Right cardiac atrium (tissue), 5 donors: ENCODE data around the gene TRIM45. TPM values are rescaled to one million over a fixed set of nuclear protein-coding genes. Genes with fewer than 3 reads are reported as not detected.
"Not testable (repeated sequence)": the region's sequence is repeated elsewhere in the genome, so short reads cannot be mapped to it uniquely, and the experiment has no call there.

Experiments
- ATAC-seq, 2 donors: fragments of 200-7000 bp; cut with Tn5 transposase; one replicate each; pipeline versions ENCODE4 v1.8.0 to v1.9.1; 2020; ENCODE audit warnings: moderate library complexity in 2 of 2, mild to moderate bottlenecking in 1 of 2
- DNase-seq, 3 donors: peaks; one replicate each; pipeline ENCODE4 v3.0.0-alpha.2; 2020
- H3K27ac ChIP-seq: one replicate; pipeline ENCODE4 v1.5.1; 2013; ENCODE audit warnings: mild to moderate bottlenecking, low read length, control low read depth, moderate library complexity
- H3K27me3 ChIP-seq: one replicate; pipeline ENCODE4 v1.6.1; 2013; ENCODE audit not compliant: control insufficient read depth, insufficient read depth
- H3K4me1 ChIP-seq: one replicate; pipeline ENCODE4 v1.6.1; 2013; ENCODE audit warnings: low read length; ENCODE audit not compliant: control insufficient read depth, insufficient read depth
- H3K4me3 ChIP-seq: one replicate; pipeline ENCODE4 v1.5.1; 2013; ENCODE audit warnings: low read length, control low read depth
- H3K9me3 ChIP-seq: one replicate; pipeline ENCODE4 v1.6.1; 2013; ENCODE audit warnings: low read length; ENCODE audit not compliant: control insufficient read depth
- WGBS: extraction: QIAGEN DNeasy Blood & Tissue Kit; methylation state at CpG from one replicate; pipeline ENCODE4 v1.1.7; 2013; 5-methylcytosine and 5-hydroxymethylcytosine counted together
- intact Hi-C, 4 donors: fragments of 100-400 bp; cut with DNase I; formaldehyde crosslinking; loops; one replicate each; pipeline versions ENCODE4 v1.11.0 to v1.14.0; 2022 to 2023
- polyA plus RNA-seq: library from polyadenylated mRNA; stranded (reverse); fragments of 200-250 nt; gene quantifications from one replicate; pipeline ENCODE4 v1.2.3, GENCODE V29; 2013
- total RNA-seq, 4 donors: library from RNA; stranded (reverse); fragmentation: NEBNext Ultra II Directional; extraction: Animal tissue kit (Norgen Biotek cat#: 25700); gene quantifications; one replicate each; pipeline ENCODE4 v1.2.1, GENCODE V29; 2021
- donor health status: healthy with polysubstance abuse.
- donor health status: DM: no; HTN: yes; CAD: no.
- donor health status: DM: no; HTN: no; CAD: no.
- donor health status: DM: no; HTN: yes; CAD: no; lungs with severe emphysema.
- donor health status: DM: yes; HTN: yes; CAD: no.

TRIM45 gene
- total and polyA plus RNA-seq, 5 donors = 8.9 to 21.9 (median 15.8) TPM

DNA sequence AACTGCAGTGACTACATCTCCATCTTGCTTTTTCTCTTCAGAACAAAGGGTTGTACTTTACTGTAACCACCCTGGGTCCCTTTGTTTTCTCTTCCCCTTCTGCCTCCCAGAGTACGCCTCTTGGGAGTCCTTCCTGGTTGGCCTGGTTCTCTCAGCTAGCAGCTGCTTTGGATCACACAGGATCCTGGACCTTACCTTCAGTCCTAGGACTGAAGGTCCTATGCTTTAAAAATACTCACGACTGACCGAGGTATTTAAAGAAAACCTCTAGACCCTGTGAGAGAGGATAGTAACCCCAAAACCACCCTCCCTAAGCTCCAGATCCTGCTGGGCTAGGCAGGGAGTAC lies 4.8 kb downstream of the TRIM45 start:
- Histone ChIP-seq H3K27ac (no peak overlapping the region), H3K9me3 (no peaks in the 10 kb centered on the region), H3K27me3 (no peaks in the 10 kb centered on the region), H3K4me1 (no peaks in the 10 kb centered on the region), H3K4me3 (no peak overlapping the region)
- intact Hi-C loops = no loop called here
- DNase-seq = no peak
- 79% methylated on average over 3 of the region's 3 CpGs for WGBS
- no peak for ATAC-seq

- ATAC-seq (no peak), DNase-seq (no peak)
- intact Hi-C loops = no loop called here
- H3K27me3 ChIP-seq = no peaks in the 10 kb centered on the region
- no peak overlapping the region for H3K4me3 ChIP-seq
- no peaks in the 10 kb centered on the region for H3K9me3 ChIP-seq
- H3K27ac ChIP-seq = no peak overlapping the region
- WGBS = 83% methylated on average over 13 of the region's 13 CpGs
- no peaks in the 10 kb centered on the region for H3K4me1 ChIP-seq
Measured at GRCh38 chr1:117116090-117116783, 5.3 kb downstream of the TRIM45 start.

DNA sequence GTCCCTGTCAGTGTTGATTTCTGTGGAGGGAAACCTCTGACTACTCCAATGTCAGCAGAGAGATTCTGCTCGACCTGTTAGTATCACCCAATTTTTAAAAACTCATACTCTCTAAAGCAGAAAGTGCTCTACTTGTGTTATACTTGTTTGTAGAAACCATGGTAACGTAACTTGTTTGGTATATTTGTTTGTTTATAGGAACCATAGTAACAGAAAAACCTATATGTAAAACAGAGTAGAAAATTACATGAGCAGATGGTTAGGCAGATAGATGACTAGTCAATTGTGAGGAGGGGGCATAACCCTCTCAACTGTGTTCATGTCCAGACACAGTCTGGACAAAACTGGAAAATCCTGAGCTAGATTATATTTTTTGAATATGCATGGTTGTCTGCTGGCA lies 6.7 kb downstream of the TRIM45 start:
- DNase-seq (no peak), ATAC-seq (no peak)
- H3K27ac ChIP-seq = no peak overlapping the region
- intact Hi-C loops = no loop called here
- no peaks in the 10 kb centered on the region for H3K9me3 ChIP-seq
- no peak overlapping the region for H3K4me3 ChIP-seq
- H3K27me3 ChIP-seq = no peaks in the 10 kb centered on the region
- H3K4me1 ChIP-seq = no peaks in the 10 kb centered on the region
- 74% methylated on average over 2 of the region's 2 CpGs for WGBS

DNA sequence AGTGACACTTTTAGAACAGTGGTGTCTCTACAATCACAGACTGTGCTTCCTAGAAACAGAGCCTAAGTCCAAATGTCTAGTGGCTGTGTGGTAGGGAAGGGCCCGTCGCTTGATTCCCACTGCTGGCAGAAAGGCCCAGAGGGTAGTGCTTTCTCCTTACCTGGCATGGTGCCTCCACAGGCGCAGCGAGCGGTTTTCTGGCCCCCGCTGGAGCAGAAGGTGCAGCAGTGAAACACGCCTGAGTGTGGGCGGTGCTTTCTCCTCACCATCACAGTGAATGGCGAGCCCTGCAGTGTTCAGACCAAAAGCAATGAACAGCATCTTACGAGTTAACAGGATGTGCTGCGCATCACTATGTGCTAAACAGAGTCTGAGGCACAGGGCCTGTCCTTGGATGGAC lies 8.3 kb downstream of the TRIM45 start:
- whole genome bisulfite sequencing = 91% methylated on average over 11 of the region's 11 CpGs
- Histone ChIP-seq H3K4me1 (no peaks in the 10 kb centered on the region), H3K9me3 (no peaks in the 10 kb centered on the region), H3K4me3 (no peak overlapping the region), H3K27ac (no peak overlapping the region), H3K27me3 (no peaks in the 10 kb centered on the region)
- DNase-seq = no peak
- intact Hi-C loops = no loop called here
- ATAC-seq = no peak

DNA sequence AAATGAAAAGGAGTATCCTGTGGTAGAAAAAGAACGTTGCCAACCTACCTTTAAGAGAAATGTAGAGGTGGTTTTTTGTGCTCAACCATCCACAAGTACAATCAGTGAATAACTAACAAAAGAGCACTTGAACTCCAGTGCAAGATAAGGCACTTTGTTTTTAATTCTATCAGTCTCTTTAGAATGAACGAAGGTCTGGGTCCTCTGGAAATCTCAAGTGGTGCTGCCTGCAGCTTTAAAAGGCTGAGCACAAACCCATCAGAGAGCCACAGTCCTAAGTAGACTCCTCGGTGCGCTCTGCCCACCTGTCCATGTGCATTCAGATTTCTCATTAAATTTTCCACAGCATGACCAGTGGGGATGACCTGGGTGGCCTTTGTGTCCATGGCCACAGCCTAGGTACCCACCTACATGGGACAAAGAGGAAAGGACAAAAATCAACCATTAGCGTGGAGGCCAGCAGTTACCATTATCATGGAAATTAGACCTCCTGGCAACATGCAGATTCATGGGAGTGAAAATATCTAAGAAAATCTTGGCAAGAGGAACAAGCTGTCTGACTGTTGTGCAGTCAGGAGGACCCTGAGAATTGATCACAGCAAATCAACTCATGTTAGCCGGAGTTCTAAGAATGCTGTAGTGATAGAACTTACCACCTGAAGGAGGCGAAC lies 9.4 kb downstream of the TRIM45 start:
- DNase-seq (no peak), ATAC-seq (no peak)
- no peak overlapping the region for H3K4me3 ChIP-seq
- H3K27ac ChIP-seq = no peak overlapping the region
- H3K27me3 ChIP-seq = no peaks in the 10 kb centered on the region
- no peaks in the 10 kb centered on the region for H3K9me3 ChIP-seq
- 87% methylated on average over 7 of the region's 7 CpGs for WGBS
- intact Hi-C loops = no loop called here
- H3K4me1 ChIP-seq = no peaks in the 10 kb centered on the region

DNA sequence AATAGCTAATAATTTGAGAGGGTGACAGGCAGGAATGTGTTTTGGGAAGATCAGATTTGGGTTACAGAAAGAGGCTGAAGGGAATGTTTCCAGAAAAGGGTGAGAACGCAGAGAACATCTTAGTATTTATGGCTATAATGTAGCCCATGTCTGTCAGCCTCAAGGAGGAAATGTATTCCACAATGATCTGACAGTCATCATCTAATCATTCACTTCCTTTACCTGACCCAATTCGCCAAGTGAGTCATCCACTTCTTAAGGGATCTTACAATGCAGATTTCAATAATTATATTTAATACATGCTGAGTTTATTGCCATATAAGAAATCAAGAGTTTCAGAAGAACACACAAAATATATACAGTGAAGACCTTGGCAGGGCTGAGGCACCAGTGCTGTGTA lies 10.8 kb downstream of the TRIM45 start:
- no peaks in the 10 kb centered on the region for H3K27me3 ChIP-seq
- H3K4me3 ChIP-seq = no peak overlapping the region
- DNase-seq = no peak
- H3K4me1 ChIP-seq = no peaks in the 10 kb centered on the region
- H3K27ac ChIP-seq = no peak overlapping the region
- H3K9me3 ChIP-seq = no peaks in the 10 kb centered on the region
- intact Hi-C loops = no loop called here
- ATAC-seq = no peak
- WGBS = 80% methylated on average over 2 of the region's 2 CpGs

DNA sequence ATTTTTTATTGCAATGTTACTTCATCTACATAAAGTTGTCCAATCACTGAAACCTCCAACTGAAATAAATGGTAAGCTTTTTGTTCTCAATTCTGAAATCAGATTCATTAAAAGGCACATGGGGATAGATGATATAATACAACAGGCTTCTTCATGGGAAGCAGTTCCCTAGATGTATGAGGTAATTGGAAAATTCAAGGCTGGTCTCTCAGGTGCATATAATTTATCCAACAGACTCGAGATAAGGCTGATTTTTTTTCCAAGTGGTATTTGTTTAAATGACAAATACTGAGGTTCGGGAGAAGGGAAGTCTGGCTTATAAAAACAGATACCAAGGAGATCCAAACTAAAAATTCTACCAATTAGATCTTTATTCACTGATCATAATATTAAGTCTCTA lies 14.2 kb downstream of the TRIM45 start:
- no peaks in the 10 kb centered on the region for H3K4me1 ChIP-seq
- H3K4me3 ChIP-seq = no peak overlapping the region
- intact Hi-C loops = no loop called here
- H3K27ac ChIP-seq = no peak overlapping the region
- no peaks in the 10 kb centered on the region for H3K27me3 ChIP-seq
- no peaks in the 10 kb centered on the region for H3K9me3 ChIP-seq
- WGBS = 85% methylated on average over 2 of the region's 2 CpGs
- ATAC-seq (no peak), DNase-seq (no peak)

GRCh38 chr1:117106478-117106877 lies 15.1 kb downstream of the TRIM45 start:
- Histone ChIP-seq H3K27ac (no peak overlapping the region), H3K27me3 (no peaks in the 10 kb centered on the region), H3K4me1 (no peaks in the 10 kb centered on the region), H3K9me3 (no peaks in the 10 kb centered on the region), H3K4me3 (no peak overlapping the region)
- ATAC-seq (no peak), DNase-seq (no peak)
- 92% methylated on average over 2 of the region's 2 CpGs for WGBS
- intact Hi-C loops = no loop called here

DNA sequence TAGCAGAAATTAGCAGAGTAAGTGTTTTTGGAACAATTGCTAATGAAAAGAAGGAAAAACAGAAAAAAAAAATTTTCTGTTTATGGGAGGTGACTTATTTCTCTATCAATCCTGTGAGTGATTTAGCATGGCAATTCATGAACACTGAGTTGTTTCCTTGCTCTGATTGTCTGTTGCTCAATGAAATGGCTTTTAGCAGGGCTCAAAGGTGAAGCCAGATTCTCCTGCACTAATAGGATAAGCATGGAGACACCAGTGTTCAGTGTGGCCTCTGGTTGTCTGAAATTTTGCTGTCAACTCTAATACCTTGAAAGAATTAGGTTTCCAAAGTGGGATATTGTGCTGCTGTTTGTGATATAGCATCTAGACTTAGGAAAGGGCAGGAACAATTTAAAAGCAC lies 15.8 kb downstream of the TRIM45 start:
- Histone ChIP-seq H3K4me3 (no peak overlapping the region), H3K27me3 (no peaks in the 10 kb centered on the region), H3K4me1 (no peaks in the 10 kb centered on the region), H3K27ac (no peak overlapping the region), H3K9me3 (no peaks in the 10 kb centered on the region)
- ATAC-seq (no peak), DNase-seq (no peak)
- intact Hi-C loops = no loop called here

DNA sequence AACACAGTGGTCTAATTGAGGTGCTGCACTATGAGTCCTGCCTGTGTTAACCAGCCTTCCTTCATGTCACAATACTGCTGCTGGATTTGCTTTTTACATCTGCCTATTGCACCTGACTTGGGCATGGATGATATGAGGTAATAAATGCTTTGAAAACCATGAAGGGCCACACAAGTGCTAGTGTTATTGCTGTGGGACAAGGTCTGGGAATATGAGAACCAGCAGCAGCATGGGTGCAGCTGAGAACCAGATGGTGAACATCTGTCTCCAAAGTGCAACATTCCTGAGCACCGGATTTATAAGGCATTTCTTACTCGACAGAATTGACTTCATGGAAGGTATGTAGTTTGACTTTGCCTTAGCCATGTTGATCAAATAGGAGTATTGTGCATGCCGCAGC lies 16.6 kb downstream of the TRIM45 start:
- H3K4me3 ChIP-seq = no peak overlapping the region
- no peaks in the 10 kb centered on the region for H3K27me3 ChIP-seq
- H3K27ac ChIP-seq = no peak overlapping the region
- ATAC-seq = no peak
- intact Hi-C loops = no loop called here
- WGBS = 77% methylated on average over 3 of the region's 3 CpGs
- no peaks in the 10 kb centered on the region for H3K9me3 ChIP-seq
- no peaks in the 10 kb centered on the region for H3K4me1 ChIP-seq
- DNase-seq = no peak

DNA sequence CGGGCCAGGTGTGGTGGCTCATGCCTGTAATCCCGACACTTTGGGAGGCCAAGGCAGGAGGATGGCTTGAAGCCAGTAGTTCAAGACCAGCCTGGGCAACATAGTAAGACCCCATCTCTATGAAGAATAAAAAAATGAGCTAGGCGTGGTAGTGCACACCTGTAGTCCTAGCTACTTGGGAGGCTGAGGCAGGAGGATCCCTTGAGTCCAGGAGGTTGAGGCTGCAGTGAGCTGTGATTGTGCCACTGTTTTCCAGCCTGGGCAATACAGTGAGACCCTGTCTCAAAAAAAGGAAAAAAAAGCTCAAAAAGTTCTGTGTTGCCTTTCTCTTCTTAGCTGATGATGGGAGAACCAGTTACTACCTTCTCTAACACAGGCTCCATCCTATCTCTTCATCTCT lies 19.7 kb downstream of the TRIM45 start:
- H3K9me3 ChIP-seq, intact Hi-C loops, H3K4me3 ChIP-seq, DNase-seq, H3K4me1 ChIP-seq, ATAC-seq, H3K27ac ChIP-seq, H3K27me3 ChIP-seq: not testable (repeated sequence)
- 98% methylated on average over 3 of the region's 3 CpGs for WGBS

DNA sequence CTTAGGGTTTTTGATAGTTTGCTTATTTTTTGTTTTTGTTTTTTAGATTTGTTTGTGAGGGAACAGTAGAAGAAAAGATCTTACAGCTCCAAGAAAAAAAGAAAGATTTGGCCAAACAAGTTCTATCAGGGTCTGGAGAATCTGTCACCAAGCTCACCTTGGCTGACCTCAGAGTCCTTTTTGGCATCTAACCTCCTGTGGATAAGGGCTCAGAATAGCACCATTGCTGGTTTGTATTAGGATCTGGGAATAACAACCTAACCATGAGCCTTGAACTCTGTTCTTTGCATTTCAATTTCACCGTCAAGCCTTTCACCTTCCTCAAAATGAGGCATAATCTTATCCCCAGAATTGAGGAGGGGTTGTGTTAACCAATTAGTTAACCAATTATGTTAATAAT lies 20.2 kb downstream of the TRIM45 start:
- DNase-seq (no peak), ATAC-seq (no peak)
- Histone ChIP-seq H3K27me3 (no peaks in the 10 kb centered on the region), H3K4me3 (no peak overlapping the region), H3K9me3 (no peaks in the 10 kb centered on the region), H3K4me1 (no peaks in the 10 kb centered on the region), H3K27ac (no peak overlapping the region)
- intact Hi-C loops = no loop called here
- WGBS = 71% methylated on average over 1 of the region's 1 CpG
